PFSK-1 (cell line): ENCODE data around the gene ASIC1.

Experiments
- FOXP2 ChIP-seq: optimal IDR thresholded peaks from 2 replicates; pipeline ENCODE3; 2011; ENCODE audit warnings: borderline replicate concordance, control low read depth, inconsistent platforms; ENCODE audit not compliant: insufficient read depth; ENCODE audit errors: extremely low read length, extremely low read depth
- POLR2AphosphoS5 ChIP-seq: IDR thresholded peaks from 2 replicates; pipeline ENCODE4 v1.6.1; 2012; ENCODE audit warnings: low read depth, mild to moderate bottlenecking, control low read depth, low read length, moderate library complexity
- SIN3A ChIP-seq: IDR thresholded peaks from 2 replicates; pipeline ENCODE4 v1.6.1; 2012; ENCODE audit warnings: mild to moderate bottlenecking, low read length, moderate library complexity, borderline replicate concordance; ENCODE audit not compliant: insufficient read depth
- TAF1 ChIP-seq: IDR thresholded peaks from 2 replicates; pipeline ENCODE4 v1.6.1; 2012; ENCODE audit warnings: low read length, control low read depth, borderline replicate concordance; ENCODE audit not compliant: insufficient read depth
- TF ChIP-seq, protein P1 (sequence below), 2 experiments: IDR thresholded peaks; 2 replicates each; pipeline versions ENCODE4 v1.6.1 to v1.8.0; 2011 to 2012; ENCODE audit warnings: low read depth in 2 of 2, low read length in 2 of 2, control low read depth in 1 of 2, inconsistent platforms in 1 of 2, mild to moderate bottlenecking in 1 of 2, moderate library complexity in 1 of 2; ENCODE audit not compliant: insufficient read depth in 1 of 2

Gene ASIC1

GRCh38 chr12:50066402-50066801 is 9.0 kb downstream of the ASIC1 start:
- TF ChIP-seq, protein P1, sequence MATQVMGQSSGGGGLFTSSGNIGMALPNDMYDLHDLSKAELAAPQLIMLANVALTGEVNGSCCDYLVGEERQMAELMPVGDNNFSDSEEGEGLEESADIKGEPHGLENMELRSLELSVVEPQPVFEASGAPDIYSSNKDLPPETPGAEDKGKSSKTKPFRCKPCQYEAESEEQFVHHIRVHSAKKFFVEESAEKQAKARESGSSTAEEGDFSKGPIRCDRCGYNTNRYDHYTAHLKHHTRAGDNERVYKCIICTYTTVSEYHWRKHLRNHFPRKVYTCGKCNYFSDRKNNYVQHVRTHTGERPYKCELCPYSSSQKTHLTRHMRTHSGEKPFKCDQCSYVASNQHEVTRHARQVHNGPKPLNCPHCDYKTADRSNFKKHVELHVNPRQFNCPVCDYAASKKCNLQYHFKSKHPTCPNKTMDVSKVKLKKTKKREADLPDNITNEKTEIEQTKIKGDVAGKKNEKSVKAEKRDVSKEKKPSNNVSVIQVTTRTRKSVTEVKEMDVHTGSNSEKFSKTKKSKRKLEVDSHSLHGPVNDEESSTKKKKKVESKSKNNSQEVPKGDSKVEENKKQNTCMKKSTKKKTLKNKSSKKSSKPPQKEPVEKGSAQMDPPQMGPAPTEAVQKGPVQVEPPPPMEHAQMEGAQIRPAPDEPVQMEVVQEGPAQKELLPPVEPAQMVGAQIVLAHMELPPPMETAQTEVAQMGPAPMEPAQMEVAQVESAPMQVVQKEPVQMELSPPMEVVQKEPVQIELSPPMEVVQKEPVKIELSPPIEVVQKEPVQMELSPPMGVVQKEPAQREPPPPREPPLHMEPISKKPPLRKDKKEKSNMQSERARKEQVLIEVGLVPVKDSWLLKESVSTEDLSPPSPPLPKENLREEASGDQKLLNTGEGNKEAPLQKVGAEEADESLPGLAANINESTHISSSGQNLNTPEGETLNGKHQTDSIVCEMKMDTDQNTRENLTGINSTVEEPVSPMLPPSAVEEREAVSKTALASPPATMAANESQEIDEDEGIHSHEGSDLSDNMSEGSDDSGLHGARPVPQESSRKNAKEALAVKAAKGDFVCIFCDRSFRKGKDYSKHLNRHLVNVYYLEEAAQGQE (IDR thresholded peaks at IDR 0.05; ENCODE audit: insufficient read depth in 1 of 2, low read depth in 2 of 2, low read length in 2 of 2): no peak
- TF ChIP-seq TAF1: no peak
- no peak for TF ChIP-seq SIN3A
- no peak for TF ChIP-seq FOXP2
- no peak for TF ChIP-seq POLR2AphosphoS5

DNA sequence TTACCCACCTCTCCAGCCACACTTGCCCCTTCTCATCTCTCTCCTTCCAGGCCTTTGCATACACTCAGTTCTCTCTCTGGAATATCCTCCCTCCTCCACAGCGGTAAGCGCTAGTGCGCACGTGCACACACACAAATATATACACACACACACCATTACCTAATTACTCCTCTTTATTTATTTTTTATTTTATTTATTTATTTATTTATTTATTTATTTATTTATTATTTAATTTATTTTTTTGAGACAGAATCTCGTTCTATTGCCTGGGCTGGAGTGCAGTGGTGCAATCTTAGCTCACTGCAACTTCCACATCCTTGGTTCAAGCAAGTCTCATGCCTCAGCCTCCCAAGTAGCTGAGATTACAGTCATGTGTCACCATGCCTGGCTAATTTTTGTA is 11.7 kb downstream of the ASIC1 start:
- TF ChIP-seq TAF1 (no peak), FOXP2 (no peak), SIN3A (no peak), POLR2AphosphoS5 (no peak)
- TF ChIP-seq, protein P1 (IDR thresholded peaks at IDR 0.05; ENCODE audit: insufficient read depth in 1 of 2, low read depth in 2 of 2, low read length in 2 of 2): no peak

GRCh38 chr12:50069539-50069938 is 12.1 kb downstream of the ASIC1 start:
- TF ChIP-seq SIN3A (no peak), FOXP2 (no peak), TAF1 (no peak), POLR2AphosphoS5 (no peak)
- TF ChIP-seq, protein P1 (IDR thresholded peaks at IDR 0.05; ENCODE audit: insufficient read depth in 1 of 2, low read depth in 2 of 2, low read length in 2 of 2): no peak

GRCh38 chr12:50070314-50071060 is 13.1 kb downstream of the ASIC1 start:
- no peak for TF ChIP-seq SIN3A
- TF ChIP-seq POLR2AphosphoS5: no peak
- no peak for TF ChIP-seq FOXP2
- TF ChIP-seq TAF1: no peak
- TF ChIP-seq, protein P1 (IDR thresholded peaks at IDR 0.05; ENCODE audit: insufficient read depth in 1 of 2, low read depth in 2 of 2, low read length in 2 of 2): no peak
